Measurements from ENCODE around the gene ROCK2.
A peak's percentile ranks its signal among the peaks of the same experiment; 100 is the strongest.

- TF ChIP-seq CTCF (conservative IDR thresholded peaks at IDR 0.05; ENCODE audit: low read length), result peak; percentile 53
- no peak for TF ChIP-seq EZH2phosphoT487 (IDR thresholded peaks at IDR 0.05; ENCODE audit: borderline replicate concordance)
Measured at GRCh38 chr2:11320698-11321492, 23.5 kb downstream of the ROCK2 start.

Measured in Loucy (cell line).